Sigmoid colon (tissue), 4 donors: ENCODE data around the gene CFTR.

Experiments
- POLR2AphosphoS5 ChIP-seq, 4 donors: sonication (generic); formaldehyde crosslinking; IDR thresholded peaks; one replicate each; pipeline ENCODE4 v1.6.1; 2017; ENCODE audit warnings: antibody characterized with exemption in 4 of 4
- TF ChIP-seq, protein P1 (sequence below), 4 experiments: fragments of 450-650 bp in 3 of 4; fragments of 200-600 bp in 1 of 4; IDR thresholded peaks; one replicate each; pipeline ENCODE4 v1.5.1; 2016 to 2019; ENCODE audit warnings: antibody characterized with exemption in 4 of 4, mild to moderate bottlenecking in 3 of 4, moderate library complexity in 2 of 4

- TF ChIP-seq POLR2AphosphoS5 (IDR thresholded peaks at IDR 0.05): no peak
- TF ChIP-seq, protein P1, sequence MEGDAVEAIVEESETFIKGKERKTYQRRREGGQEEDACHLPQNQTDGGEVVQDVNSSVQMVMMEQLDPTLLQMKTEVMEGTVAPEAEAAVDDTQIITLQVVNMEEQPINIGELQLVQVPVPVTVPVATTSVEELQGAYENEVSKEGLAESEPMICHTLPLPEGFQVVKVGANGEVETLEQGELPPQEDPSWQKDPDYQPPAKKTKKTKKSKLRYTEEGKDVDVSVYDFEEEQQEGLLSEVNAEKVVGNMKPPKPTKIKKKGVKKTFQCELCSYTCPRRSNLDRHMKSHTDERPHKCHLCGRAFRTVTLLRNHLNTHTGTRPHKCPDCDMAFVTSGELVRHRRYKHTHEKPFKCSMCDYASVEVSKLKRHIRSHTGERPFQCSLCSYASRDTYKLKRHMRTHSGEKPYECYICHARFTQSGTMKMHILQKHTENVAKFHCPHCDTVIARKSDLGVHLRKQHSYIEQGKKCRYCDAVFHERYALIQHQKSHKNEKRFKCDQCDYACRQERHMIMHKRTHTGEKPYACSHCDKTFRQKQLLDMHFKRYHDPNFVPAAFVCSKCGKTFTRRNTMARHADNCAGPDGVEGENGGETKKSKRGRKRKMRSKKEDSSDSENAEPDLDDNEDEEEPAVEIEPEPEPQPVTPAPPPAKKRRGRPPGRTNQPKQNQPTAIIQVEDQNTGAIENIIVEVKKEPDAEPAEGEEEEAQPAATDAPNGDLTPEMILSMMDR (IDR thresholded peaks at IDR 0.05): no peak
Observed at GRCh38 chr7:117552660-117553059, 72.8 kb downstream of the CFTR start.
